ENCODE measurements around the gene CAB39L.

The CAB39L gene

GRCh38 chr13:49395451-49395865 lies 48.4 kb downstream of the CAB39L start:
- no peak for DNase-seq (ENCODE audit: low read depth)
- TF ChIP-seq CTCF (IDR thresholded peaks at IDR 0.05; ENCODE audit: low read length, missing control alignments): no peak
- no peak overlapping the region for H3K4me3 ChIP-seq (replicated peaks; ENCODE audit: low read depth, low read length)

GRCh38 chr13:49388091-49388635 lies 55.7 kb downstream of the CAB39L start:
- no peak for DNase-seq (ENCODE audit: low read depth)
- H3K4me3 ChIP-seq (replicated peaks; ENCODE audit: low read depth, low read length): no peak overlapping the region
- TF ChIP-seq CTCF (IDR thresholded peaks at IDR 0.05; ENCODE audit: low read length, missing control alignments): no peak

DNA sequence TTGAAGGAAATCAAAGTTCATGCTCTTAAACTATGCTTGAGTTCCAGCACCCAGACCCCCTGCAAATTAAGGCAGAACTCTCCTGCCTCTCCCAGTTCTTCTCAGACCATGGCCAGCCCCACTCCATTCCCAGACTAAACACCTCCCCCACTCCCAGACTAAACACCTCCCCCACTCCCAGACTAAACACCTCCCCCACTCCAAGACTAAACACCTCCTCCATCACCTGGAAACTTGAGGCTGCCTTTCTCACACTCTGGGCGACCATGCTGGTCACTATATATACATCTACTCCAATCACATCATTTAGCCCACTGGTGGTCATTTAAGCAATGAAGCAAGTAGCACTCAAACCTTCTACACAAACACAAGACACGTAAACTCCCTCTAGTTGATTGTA lies 57.2 kb downstream of the CAB39L start:
- no peak overlapping the region for H3K4me3 ChIP-seq (replicated peaks; ENCODE audit: low read depth, low read length)
- TF ChIP-seq CTCF (IDR thresholded peaks at IDR 0.05; ENCODE audit: low read length, missing control alignments): no peak
- DNase-seq (ENCODE audit: low read depth): no peak

DNA sequence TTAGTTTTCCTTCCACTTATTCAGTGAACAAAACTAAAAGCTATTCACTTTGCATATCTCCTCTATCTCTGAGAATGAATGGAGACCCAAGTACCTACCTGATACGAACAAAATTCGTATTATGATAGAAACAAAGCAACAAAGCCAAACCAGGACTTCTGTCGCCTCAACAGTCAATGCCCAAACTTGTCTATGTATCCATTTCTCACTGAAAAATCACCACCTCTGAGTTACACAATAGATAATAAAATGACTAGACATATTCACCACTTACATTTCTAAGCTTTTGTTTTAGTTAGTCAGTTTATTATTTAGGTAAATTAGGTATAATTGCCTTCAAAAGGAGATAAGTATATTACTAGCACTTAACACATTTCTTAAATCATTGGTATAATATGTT lies 67.7 kb downstream of the CAB39L start:
- H3K4me3 ChIP-seq (replicated peaks; ENCODE audit: low read depth, low read length): no peak overlapping the region
- DNase-seq (ENCODE audit: low read depth): no peak
- no peak for TF ChIP-seq CTCF (IDR thresholded peaks at IDR 0.05; ENCODE audit: low read length, missing control alignments)

DNA sequence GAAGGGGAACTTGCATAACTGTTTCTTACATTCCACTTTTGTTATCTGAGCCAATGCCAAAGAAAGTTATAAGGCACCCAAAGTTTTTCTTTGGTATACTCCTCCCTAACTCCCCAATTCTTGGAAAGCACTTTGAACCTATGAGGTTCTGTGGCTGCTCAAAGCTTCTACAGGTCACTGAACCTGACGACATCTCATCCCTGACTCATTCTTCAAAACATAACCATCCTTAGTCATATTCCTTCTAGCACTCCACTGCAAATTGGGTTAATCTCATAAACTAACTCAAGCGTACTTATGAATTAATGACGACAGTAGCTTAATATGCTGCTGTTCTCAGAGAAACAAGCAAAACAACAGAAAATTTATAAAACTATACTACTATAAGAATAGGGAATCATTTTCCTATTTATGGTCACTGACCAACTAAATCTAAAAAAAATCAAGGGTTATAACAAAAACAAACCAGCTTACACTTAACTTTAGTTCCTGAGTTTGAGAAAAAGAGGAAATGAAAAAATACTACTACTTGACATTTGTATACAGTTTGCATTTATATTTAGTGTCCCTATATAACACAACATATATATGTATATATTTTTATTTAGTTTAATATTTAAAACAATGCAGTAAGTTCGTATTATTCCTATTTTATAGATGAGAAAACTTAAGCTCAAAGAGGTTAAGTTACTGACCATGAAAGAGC lies 69.1 kb downstream of the CAB39L start:
- peak; percentile 70 for DNase-seq (ENCODE audit: low read depth)
- no peak for TF ChIP-seq CTCF (IDR thresholded peaks at IDR 0.05; ENCODE audit: low read length, missing control alignments)
- no peak overlapping the region for H3K4me3 ChIP-seq (replicated peaks; ENCODE audit: low read depth, low read length)

DNA sequence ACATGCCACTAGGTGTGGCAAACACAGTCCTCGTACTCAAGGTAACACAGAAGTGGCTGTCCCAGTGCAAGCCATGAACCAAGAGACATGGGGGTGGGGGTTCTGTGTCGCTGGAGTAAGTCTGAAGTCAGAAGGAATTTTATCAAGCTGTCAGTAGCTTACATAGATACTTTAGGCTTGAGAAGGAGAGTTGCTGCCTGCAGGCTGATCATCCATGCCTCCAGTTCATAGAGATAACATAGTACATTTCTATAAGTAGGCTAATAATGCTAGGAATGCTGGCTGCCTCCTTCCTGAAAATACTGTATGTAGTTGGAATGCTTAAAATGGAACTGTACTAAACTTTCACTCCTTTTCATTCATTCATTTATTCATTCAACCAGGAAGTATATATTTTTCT lies 70.1 kb downstream of the CAB39L start:
- TF ChIP-seq CTCF (IDR thresholded peaks at IDR 0.05; ENCODE audit: low read length, missing control alignments): no peak
- peak; percentile 24 for DNase-seq (ENCODE audit: low read depth)
- no peak overlapping the region for H3K4me3 ChIP-seq (replicated peaks; ENCODE audit: low read depth, low read length)

Measured in fibroblast of pulmonary artery (primary cell).